Gastrocnemius medialis (tissue), 4 donors: ENCODE results near the gene SFT2D2. TPM values are rescaled to one million over a fixed set of nuclear protein-coding genes. Genes with fewer than 3 reads are reported as not detected.

Experiments used
- ATAC-seq, 2 donors: fragments of 150-250 bp; one replicate each; pipeline ENCODE4 v1.9.1; 2016
- DNase-seq, 2 donors: peaks; one replicate each; pipeline ENCODE4 v3.0.0-alpha.2; 2019
- H3K27ac ChIP-seq, 4 donors: fragments of 200-600 bp; sonication (generic); 1 replicate in 1 of 4; 2 replicates in 3 of 4; pipeline ENCODE4 v1.5.1; 2016 to 2018; ENCODE audit warnings: mild to moderate bottlenecking in 2 of 4, moderate library complexity in 1 of 4
- H3K27me3 ChIP-seq, 3 donors: fragments of 200-600 bp; sonication (generic) in 2 of 3; 1 replicate in 1 of 3; 2 replicates in 2 of 3; pipeline versions ENCODE4 v1.5.1 to v1.6.0; 2016 to 2019; ENCODE audit warnings: mild to moderate bottlenecking in 1 of 3, moderate library complexity in 1 of 3
- H3K36me3 ChIP-seq, 2 donors: fragments of 200-600 bp; sonication (generic) in 1 of 2; one replicate each; pipeline ENCODE4 v1.5.1; 2017 to 2018
- H3K4me1 ChIP-seq, 2 donors: fragments of 200-600 bp; sonication (generic) in 1 of 2; one replicate each; pipeline ENCODE4 v1.5.1; 2016 to 2017; ENCODE audit warnings: mild to moderate bottlenecking in 2 of 2
- H3K4me3 ChIP-seq, 4 donors: fragments of 200-600 bp; sonication (generic) in 3 of 4; 1 replicate in 1 of 4; 2 replicates in 3 of 4; pipeline ENCODE4 v1.5.1; 2016 to 2019; ENCODE audit warnings: mild to moderate bottlenecking in 2 of 4
- H3K9me3 ChIP-seq, 3 donors: fragments of 200-600 bp; sonication (generic) in 2 of 3; 1 replicate in 1 of 3; 2 replicates in 2 of 3; pipeline ENCODE4 v1.5.1; 2016 to 2019
- POLR2A ChIP-seq, 2 donors: fragments of 450-650 bp; IDR thresholded peaks; one replicate each; pipeline ENCODE4 v1.6.1; 2017; ENCODE audit warnings: antibody characterized with exemption in 2 of 2, mild to moderate bottlenecking in 2 of 2, moderate library complexity in 2 of 2
- in situ Hi-C, 4 donors: fragments of 200-750 bp; cut with MboI; loops; one replicate each; pipeline versions ENCODE4 v1.15.0 to v1.8.0; 2017; ENCODE audit warnings: low sequenced_read_pairs in 4 of 4
- intact Hi-C: fragments of 100-400 bp; cut with DNase I; formaldehyde crosslinking; loops from one replicate; pipeline ENCODE4 v1.15.1; 2023; ENCODE audit warnings: low total_unique reads
- total RNA-seq, 4 donors: library from RNA; depleted of rRNA; stranded (reverse); fragments of >200 nt; gene quantifications; one replicate each; pipeline versions ENCODE4 v1.1.0 to v1.2.3, GENCODE V29; 2016
- TF ChIP-seq, protein P1 (sequence below), 5 experiments: fragments of 450-650 bp in 3 of 5; fragments of 200-600 bp in 2 of 5; sonication (generic) in 2 of 5; IDR thresholded peaks in 4 of 5; conservative IDR thresholded peaks in 1 of 5; 1 replicate in 4 of 5; 2 replicates in 1 of 5; pipeline ENCODE4 v1.5.1; 2016 to 2019; ENCODE audit warnings: antibody characterized with exemption in 5 of 5, mild to moderate bottlenecking in 3 of 5, moderate library complexity in 3 of 5

SFT2D2 gene
- total RNA-seq, 4 donors from 2014 or later: 10.2 to 15.8 (median 11.7) TPM

DNA sequence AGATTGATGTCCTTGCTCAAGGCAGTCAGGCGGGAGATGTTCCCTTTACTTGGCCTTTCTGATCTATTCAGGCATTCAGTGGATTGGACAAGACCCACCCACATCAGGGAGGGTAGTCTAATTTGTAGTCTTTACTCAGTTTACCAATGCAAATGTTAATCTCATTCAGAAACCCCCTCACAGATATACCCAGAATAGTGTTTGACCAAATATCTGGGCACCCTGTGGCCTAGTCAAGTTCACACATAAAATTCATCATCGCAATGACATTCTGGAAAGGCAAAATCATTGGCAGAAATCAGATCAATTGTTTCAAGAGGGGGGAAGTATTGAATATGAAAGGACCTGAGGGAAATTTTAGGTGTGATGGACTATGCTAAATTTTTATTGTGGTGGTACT lies 12.5 kb upstream of the SFT2D2 start:
- no peak for DNase-seq
- no peak for ATAC-seq
- Histone ChIP-seq H3K27me3 (no peaks in the 10 kb centered on the region), H3K27ac (no peak overlapping the region), H3K4me1 (no peaks in the 10 kb centered on the region), H3K36me3 (no peaks in the 10 kb centered on the region), H3K4me3 (no peak overlapping the region), H3K9me3 (no peaks in the 10 kb centered on the region)
- intact Hi-C loops: no loop called here
- in situ Hi-C loops: no loop called here
- TF ChIP-seq, protein P1, sequence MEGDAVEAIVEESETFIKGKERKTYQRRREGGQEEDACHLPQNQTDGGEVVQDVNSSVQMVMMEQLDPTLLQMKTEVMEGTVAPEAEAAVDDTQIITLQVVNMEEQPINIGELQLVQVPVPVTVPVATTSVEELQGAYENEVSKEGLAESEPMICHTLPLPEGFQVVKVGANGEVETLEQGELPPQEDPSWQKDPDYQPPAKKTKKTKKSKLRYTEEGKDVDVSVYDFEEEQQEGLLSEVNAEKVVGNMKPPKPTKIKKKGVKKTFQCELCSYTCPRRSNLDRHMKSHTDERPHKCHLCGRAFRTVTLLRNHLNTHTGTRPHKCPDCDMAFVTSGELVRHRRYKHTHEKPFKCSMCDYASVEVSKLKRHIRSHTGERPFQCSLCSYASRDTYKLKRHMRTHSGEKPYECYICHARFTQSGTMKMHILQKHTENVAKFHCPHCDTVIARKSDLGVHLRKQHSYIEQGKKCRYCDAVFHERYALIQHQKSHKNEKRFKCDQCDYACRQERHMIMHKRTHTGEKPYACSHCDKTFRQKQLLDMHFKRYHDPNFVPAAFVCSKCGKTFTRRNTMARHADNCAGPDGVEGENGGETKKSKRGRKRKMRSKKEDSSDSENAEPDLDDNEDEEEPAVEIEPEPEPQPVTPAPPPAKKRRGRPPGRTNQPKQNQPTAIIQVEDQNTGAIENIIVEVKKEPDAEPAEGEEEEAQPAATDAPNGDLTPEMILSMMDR (IDR thresholded peaks at IDR 0.05 in 4 of 5, conservative IDR thresholded peaks at IDR 0.05 in 1 of 5): no peak
- TF ChIP-seq POLR2A (IDR thresholded peaks at IDR 0.05): no peak

DNA sequence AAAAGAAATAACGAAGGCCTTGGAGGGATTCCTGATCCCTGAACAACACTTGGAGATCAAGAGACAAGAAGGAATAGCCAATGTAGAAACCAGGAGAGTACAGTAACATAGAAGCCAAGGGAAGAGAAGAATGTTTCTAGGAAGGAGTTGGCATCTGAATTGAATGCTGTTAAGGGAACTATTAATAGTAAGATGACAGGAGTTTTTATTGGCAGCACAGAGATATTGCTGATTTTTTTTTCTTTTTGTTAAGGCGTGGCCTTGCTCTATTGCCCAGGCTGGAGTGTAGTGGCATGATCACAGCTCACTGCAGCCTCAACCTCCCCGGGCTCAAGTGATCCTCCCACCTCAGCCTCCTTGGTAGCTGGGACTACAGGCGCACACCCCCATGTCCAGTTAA lies 9.6 kb upstream of the SFT2D2 start:
- H3K4me1 ChIP-seq: no peaks in the 10 kb centered on the region
- no peak for TF ChIP-seq POLR2A (IDR thresholded peaks at IDR 0.05)
- TF ChIP-seq, protein P1 (IDR thresholded peaks at IDR 0.05 in 4 of 5, conservative IDR thresholded peaks at IDR 0.05 in 1 of 5): no peak
- intact Hi-C loops: no loop called here
- no peak overlapping the region for H3K27ac ChIP-seq
- no peaks in the 10 kb centered on the region for H3K27me3 ChIP-seq
- no peak overlapping the region for H3K4me3 ChIP-seq
- DNase-seq (no peak), ATAC-seq (peak; percentile 44 to 68)
- no peaks in the 10 kb centered on the region for H3K36me3 ChIP-seq
- no peaks in the 10 kb centered on the region for H3K9me3 ChIP-seq
- in situ Hi-C loops: no loop called here

DNA sequence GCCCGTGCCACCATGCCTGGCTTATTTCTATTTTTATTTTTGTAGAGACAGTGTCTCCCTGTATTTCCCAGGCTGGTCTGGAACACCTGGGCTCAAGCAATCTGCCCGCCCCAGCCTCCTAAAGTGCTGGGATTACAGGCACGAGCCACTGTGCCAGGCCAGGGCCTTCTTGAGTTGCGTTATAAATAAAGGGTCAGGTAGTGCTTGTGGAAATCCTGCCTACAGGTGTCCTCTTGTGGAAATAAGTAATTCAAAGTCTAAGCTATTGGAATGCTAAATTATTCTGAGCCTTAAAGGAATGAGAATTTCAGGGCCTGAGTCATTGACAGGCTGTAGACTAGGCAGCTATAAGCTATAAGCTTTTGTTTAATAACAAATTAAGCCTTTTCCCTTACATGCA lies 8.1 kb upstream of the SFT2D2 start:
- no peak for ATAC-seq
- Histone ChIP-seq H3K27me3 (no peaks in the 10 kb centered on the region), H3K4me3 (no peak overlapping the region), H3K9me3 (no peaks in the 10 kb centered on the region), H3K27ac (no peak overlapping the region), H3K36me3 (no peaks in the 10 kb centered on the region), H3K4me1 (no peaks in the 10 kb centered on the region)
- TF ChIP-seq, protein P1 (IDR thresholded peaks at IDR 0.05 in 4 of 5, conservative IDR thresholded peaks at IDR 0.05 in 1 of 5): no peak
- TF ChIP-seq POLR2A (IDR thresholded peaks at IDR 0.05): no peak
- intact Hi-C loops: no loop called here
- DNase-seq: no peak
- in situ Hi-C loops: no loop called here

DNA sequence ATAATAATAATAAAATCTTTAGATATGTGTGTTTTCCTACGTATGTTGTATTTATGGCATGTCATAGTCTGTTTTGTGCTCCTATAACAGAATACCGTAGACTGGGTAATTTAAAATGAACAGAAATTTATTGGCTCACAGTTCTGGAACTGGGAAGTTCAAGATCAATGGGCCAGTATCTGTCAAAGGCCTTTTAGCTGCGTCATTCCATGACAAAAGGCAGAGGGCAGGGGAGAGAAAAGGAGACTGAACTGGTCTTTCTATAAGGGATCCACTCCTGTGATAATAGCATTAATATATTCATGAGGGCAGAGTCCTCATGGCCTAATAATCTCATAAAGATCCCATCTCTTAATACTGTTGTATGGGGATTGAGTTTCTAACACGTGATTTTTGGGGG lies 7.1 kb upstream of the SFT2D2 start:
- intact Hi-C loops (no loop called here), in situ Hi-C loops (no loop called here)

DNA sequence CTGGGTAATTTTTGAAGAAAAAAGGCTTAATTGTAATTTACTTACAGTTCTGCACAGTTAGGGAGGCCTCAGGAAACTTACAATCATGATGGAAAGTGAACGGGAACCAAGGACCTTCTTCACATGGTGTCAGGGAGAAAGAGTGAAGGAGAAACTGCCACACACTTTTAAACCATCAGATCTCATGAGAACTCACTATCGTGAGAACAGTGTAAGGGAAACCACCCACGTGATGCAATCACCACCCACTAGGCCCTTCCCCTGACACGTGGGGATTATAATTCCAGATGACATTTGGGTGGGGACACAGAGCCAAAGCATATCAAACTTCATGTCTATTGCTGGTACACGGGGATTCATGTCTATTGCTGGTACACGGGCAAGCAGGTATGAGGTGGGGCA lies 5.3 kb upstream of the SFT2D2 start:
- intact Hi-C loops: no loop called here
- in situ Hi-C loops: no loop called here
- ATAC-seq (no peak), DNase-seq (no peak)
- no peaks in the 10 kb centered on the region for H3K9me3 ChIP-seq
- no peaks in the 10 kb centered on the region for H3K36me3 ChIP-seq
- H3K27me3 ChIP-seq: no peaks in the 10 kb centered on the region
- no peak overlapping the region for H3K4me3 ChIP-seq
- TF ChIP-seq POLR2A (IDR thresholded peaks at IDR 0.05): no peak
- TF ChIP-seq, protein P1 (IDR thresholded peaks at IDR 0.05 in 4 of 5, conservative IDR thresholded peaks at IDR 0.05 in 1 of 5): no peak
- H3K4me1 ChIP-seq: no peaks in the 10 kb centered on the region
- no peak overlapping the region for H3K27ac ChIP-seq

More for the DNA sequence above, 7.1 kb upstream of the SFT2D2 start:
- Histone ChIP-seq H3K4me1 (no peaks in the 10 kb centered on the region), H3K9me3 (no peaks in the 10 kb centered on the region), H3K36me3 (no peaks in the 10 kb centered on the region), H3K4me3 (no peak overlapping the region), H3K27ac (no peak overlapping the region), H3K27me3 (no peaks in the 10 kb centered on the region)
- TF ChIP-seq POLR2A (IDR thresholded peaks at IDR 0.05): no peak
- TF ChIP-seq, protein P1 (IDR thresholded peaks at IDR 0.05 in 4 of 5, conservative IDR thresholded peaks at IDR 0.05 in 1 of 5): no peak
- DNase-seq: no peak
- ATAC-seq: no peak
